K562 (cell line): ENCODE measurements around the gene AGPAT1. TPM values are rescaled to one million over a fixed set of nuclear protein-coding genes. Genes with fewer than 3 reads are reported as not detected.

Experiments
- BRF1 ChIP-seq: IDR thresholded peaks from 3 replicates; pipeline ENCODE4 v1.6.1; 2011; ENCODE audit warnings: borderline replicate concordance, mild to moderate bottlenecking; ENCODE audit not compliant: insufficient read length; ENCODE audit errors: extremely low read depth
- CBFB ChIP-seq: sonication (generic); formaldehyde crosslinking; IDR thresholded peaks from 2 replicates; pipeline ENCODE4 v1.4.0; 2020; ENCODE audit warnings: mild to moderate bottlenecking, missing genetic modification reagents
- CEBPG ChIP-seq, 3 experiments: fragments of 200-800 bp in 1 of 3; sonication (Bioruptor generic) in 1 of 3; sonication (generic) in 1 of 3; formaldehyde crosslinking in 1 of 3; IDR thresholded peaks in 2 of 3; conservative IDR thresholded peaks in 1 of 3; 2 replicates each; pipeline versions ENCODE4 v1.6.1 to v1.8.0; 2016 to 2022; ENCODE audit warnings: missing compliant biosample characterization in 2 of 3, missing genetic modification characterization in 2 of 3, mild to moderate bottlenecking in 1 of 3, missing genetic modification reagents in 1 of 3
- DACH1 ChIP-seq: fragments of 450-650 bp; IDR thresholded peaks from 2 replicates; pipeline ENCODE4 v1.6.1; 2018; ENCODE audit not compliant: partially characterized antibody
- EP400 ChIP-seq: fragments of 450-650 bp; IDR thresholded peaks from 2 replicates; pipeline ENCODE4 v1.6.1; 2017; ENCODE audit warnings: antibody characterized with exemption, mild to moderate bottlenecking, moderate library complexity
- ERF ChIP-seq: fragments of 450-650 bp; formaldehyde crosslinking; IDR thresholded peaks from 2 replicates; pipeline ENCODE4 v1.4.0; 2020; ENCODE audit warnings: mild to moderate bottlenecking, mixed read lengths
- ETV5 ChIP-seq: sonication (generic); formaldehyde crosslinking; IDR thresholded peaks from 2 replicates; pipeline ENCODE4 v1.4.0; 2020; ENCODE audit warnings: low read depth, mild to moderate bottlenecking, missing genetic modification reagents
- HIVEP1 ChIP-seq: fragments of 250-450 bp; sonication (Bioruptor Pico); IDR thresholded peaks from 2 replicates; pipeline ENCODE4 v1.4.0; 2020; ENCODE audit warnings: mild to moderate bottlenecking
- MAFF ChIP-seq: IDR thresholded peaks from 2 replicates; pipeline ENCODE4 v1.6.1; 2012; ENCODE audit warnings: low read length, improper control_type of control experiment
- MAX ChIP-seq: sonication (generic); formaldehyde crosslinking; IDR thresholded peaks from 2 replicates; pipeline ENCODE4 v1.9.0; 2022; ENCODE audit warnings: mild to moderate bottlenecking, missing genetic modification reagents
- MEIS2 ChIP-seq: fragments of 450-650 bp; IDR thresholded peaks from 2 replicates; pipeline ENCODE4 v1.6.1; 2014; ENCODE audit warnings: mild to moderate bottlenecking; ENCODE audit not compliant: partially characterized antibody
- SIN3A ChIP-seq, 2 experiments: fragments of 150-350 bp in 1 of 2; IDR thresholded peaks; 2 replicates each; pipeline ENCODE4 v1.6.1; 2011 to 2016; ENCODE audit warnings: borderline replicate concordance in 2 of 2, low read depth in 2 of 2, low read length in 2 of 2, mild to moderate bottlenecking in 2 of 2, moderate library complexity in 2 of 2; ENCODE audit not compliant: control insufficient read depth in 1 of 2
- SOX6 ChIP-seq: fragments of 450-650 bp; IDR thresholded peaks from 2 replicates; pipeline ENCODE4 v1.6.1; 2014; ENCODE audit warnings: mild to moderate bottlenecking
- STAT6 ChIP-seq: sonication (generic); formaldehyde crosslinking; IDR thresholded peaks from 2 replicates; pipeline ENCODE4 v1.8.1; 2023; ENCODE audit warnings: mild to moderate bottlenecking, missing genetic modification reagents
- ZBTB12 ChIP-seq: fragments of 250-450 bp; sonication (Bioruptor Pico); IDR thresholded peaks from 2 replicates; pipeline ENCODE4 v1.4.0; 2020
- ZNF121 ChIP-seq: sonication (generic); formaldehyde crosslinking; conservative IDR thresholded peaks from 2 replicates; pipeline ENCODE4 v1.8.0; 2022; ENCODE audit warnings: missing genetic modification reagents
- ZNF165 ChIP-seq: fragments of 250-450 bp; sonication (Bioruptor Pico); IDR thresholded peaks from 2 replicates; pipeline ENCODE4 v1.4.0; 2020; ENCODE audit warnings: borderline replicate concordance
- ZNF274 ChIP-seq: IDR thresholded peaks from 2 replicates; pipeline ENCODE4 v1.6.1; 2011; ENCODE audit warnings: low read depth, mild to moderate bottlenecking, low read length, moderate library complexity, borderline replicate concordance
- ZNF589 ChIP-seq: fragments of 200-800 bp; sonication (Bioruptor generic); IDR thresholded peaks from 2 replicates; pipeline ENCODE4 v1.6.1; 2016; ENCODE audit warnings: low read depth, missing genetic modification characterization, missing compliant biosample characterization
- ZNF717 ChIP-seq: fragments of 250-450 bp; sonication (Bioruptor Pico); IDR thresholded peaks from 2 replicates; pipeline ENCODE4 v1.5.0; 2021
- polyA plus RNA-seq, 8 experiments: library from polyadenylated mRNA; depleted of rRNA in 4 of 8; stranded (reverse) in 5 of 8; unstranded in 3 of 8; fragments of >200 nt; fragmentation: Nextera tagmentation in 2 of 8; fragmentation: Illumina TruSeq in 1 of 8; extraction: Ambion mirVana in 2 of 8; extraction: Trizol in 1 of 8; gene quantifications; 2 replicates each; pipeline versions ENCODE4 v1.2.1 to v1.2.3, GENCODE V29; 2011 to 2014; ENCODE audit warnings: inconsistent platforms in 1 of 8, missing spikeins in 1 of 8
- total RNA-seq, 7 experiments: library from RNA; depleted of rRNA in 6 of 7; stranded (reverse); fragments of >200 nt in 6 of 7; fragmentation: Illumina TruSeq in 2 of 7; extraction: Trizol in 2 of 7; gene quantifications; 2 replicates each; pipeline versions ENCODE4 v1.2.1 to v1.2.3, GENCODE V29; 2011 to 2021; ENCODE audit warnings: low replicate concordance in 1 of 7
- TF ChIP-seq, protein P1 (sequence below), 2 experiments: IDR thresholded peaks; 2 replicates each; pipeline ENCODE4 v1.6.1; 2012; ENCODE audit warnings: improper control_type of control experiment in 2 of 2, low read depth in 2 of 2, low read length in 2 of 2, borderline replicate concordance in 1 of 2

The AGPAT1 gene
- total and polyA plus RNA-seq, 9 of the 15 experiments (the other 6 are each of a cell fraction or from before 2014, with no cell fraction given): 37.9 to 176 (median 69.4) TPM

DNA sequence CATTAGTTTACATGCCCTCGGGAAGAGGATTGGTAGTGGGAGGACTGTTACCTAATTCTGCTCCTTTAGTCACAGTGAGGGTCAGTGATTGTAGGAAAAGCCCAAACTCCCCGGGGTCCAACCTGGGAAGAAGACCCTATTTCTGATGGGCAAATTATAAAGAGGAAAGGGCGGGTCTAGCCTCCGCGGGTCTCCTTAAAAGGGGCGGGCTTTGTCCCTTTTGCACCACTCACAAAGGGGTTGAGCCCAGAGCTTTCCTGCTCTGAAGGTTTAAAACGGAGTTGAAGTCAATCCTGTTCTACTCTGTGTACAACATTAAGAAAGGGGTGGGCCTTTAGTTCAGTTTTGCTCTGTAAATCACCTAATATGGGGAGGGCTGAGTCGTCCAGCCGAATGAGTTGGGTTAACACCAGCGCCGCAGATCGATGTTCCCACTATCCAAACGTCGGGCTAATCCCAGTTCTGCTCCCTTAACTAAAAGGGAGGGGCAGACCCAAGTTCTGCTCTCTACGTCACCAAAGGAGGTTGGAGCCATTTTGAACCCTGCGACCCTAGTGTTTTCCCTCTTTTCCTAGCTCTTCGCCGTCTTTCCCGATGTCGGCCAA, 1.4 kb upstream of the AGPAT1 start (continued):
- peak in 1 of 2 experiments; percentile 38; a peak in 1 of 4 replicates for TF ChIP-seq SIN3A (IDR thresholded peaks at IDR 0.05; ENCODE audit: borderline replicate concordance in 2 of 2, control insufficient read depth in 1 of 2, low read depth in 2 of 2, low read length in 2 of 2)
- TF ChIP-seq CBFB (CRISPR knock-in tag): peak; percentile 59; the same call in 1 of the 2 replicates
- peak; percentile 76; the same call in 1 of the 2 replicates for TF ChIP-seq HIVEP1 (CRISPR knock-in tag)
- no peak for TF ChIP-seq ZNF121 (CRISPR knock-in tag)
- TF ChIP-seq SOX6: no peak
- TF ChIP-seq ZNF589 (CRISPR knock-in tag): no peak
- TF ChIP-seq MEIS2: no peak
- TF ChIP-seq ZBTB12: peak; percentile 67
- 0 out of 2 replicates have a peak, but pooled peaks have one; percentile 32 for TF ChIP-seq STAT6
- TF ChIP-seq DACH1: no peak
- 0 out of 2 replicates have a peak, but pooled peaks have one; percentile 73 for TF ChIP-seq ZNF165 (CRISPR knock-in tag)
- no peak for TF ChIP-seq MAFF
- no peak for TF ChIP-seq BRF1
- no peak for TF ChIP-seq MAX
- TF ChIP-seq EP400: no peak; the same call in none of the 2 replicates
- no peak for TF ChIP-seq CEBPG (CRISPR knock-in tag; IDR thresholded peaks at IDR 0.05)
- TF ChIP-seq CEBPG (tag; conservative IDR thresholded peaks at IDR 0.05 in 1 of 2, IDR thresholded peaks at IDR 0.05 in 1 of 2): 0 out of 4 replicates have a peak, but pooled peaks of 1 of the 2 experiments have one; percentile 7
- TF ChIP-seq ETV5 (CRISPR knock-in tag): peak; percentile 78; the same call in 1 of the 2 replicates
- TF ChIP-seq, protein P1, sequence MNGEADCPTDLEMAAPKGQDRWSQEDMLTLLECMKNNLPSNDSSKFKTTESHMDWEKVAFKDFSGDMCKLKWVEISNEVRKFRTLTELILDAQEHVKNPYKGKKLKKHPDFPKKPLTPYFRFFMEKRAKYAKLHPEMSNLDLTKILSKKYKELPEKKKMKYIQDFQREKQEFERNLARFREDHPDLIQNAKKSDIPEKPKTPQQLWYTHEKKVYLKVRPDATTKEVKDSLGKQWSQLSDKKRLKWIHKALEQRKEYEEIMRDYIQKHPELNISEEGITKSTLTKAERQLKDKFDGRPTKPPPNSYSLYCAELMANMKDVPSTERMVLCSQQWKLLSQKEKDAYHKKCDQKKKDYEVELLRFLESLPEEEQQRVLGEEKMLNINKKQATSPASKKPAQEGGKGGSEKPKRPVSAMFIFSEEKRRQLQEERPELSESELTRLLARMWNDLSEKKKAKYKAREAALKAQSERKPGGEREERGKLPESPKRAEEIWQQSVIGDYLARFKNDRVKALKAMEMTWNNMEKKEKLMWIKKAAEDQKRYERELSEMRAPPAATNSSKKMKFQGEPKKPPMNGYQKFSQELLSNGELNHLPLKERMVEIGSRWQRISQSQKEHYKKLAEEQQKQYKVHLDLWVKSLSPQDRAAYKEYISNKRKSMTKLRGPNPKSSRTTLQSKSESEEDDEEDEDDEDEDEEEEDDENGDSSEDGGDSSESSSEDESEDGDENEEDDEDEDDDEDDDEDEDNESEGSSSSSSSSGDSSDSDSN (IDR thresholded peaks at IDR 0.05; ENCODE audit: borderline replicate concordance in 1 of 2, low read depth in 2 of 2, low read length in 2 of 2): 0 out of 4 replicates have a peak, but pooled peaks of 1 of the 2 experiments have one; percentile 13
- peak; percentile 66; the same call in 1 of the 2 replicates for TF ChIP-seq ERF (CRISPR knock-in tag)
- no peak for TF ChIP-seq ZNF274
- no peak for TF ChIP-seq ZNF717 (CRISPR knock-in tag)
